Measurements from ENCODE around the gene XIRP1. TPM values are rescaled to one million over a fixed set of nuclear protein-coding genes. Genes with fewer than 3 reads are reported as not detected.

Gene XIRP1
- total RNA-seq, 3 donors from 2014 or later = 0.31 TPM; not detected in 2

DNA sequence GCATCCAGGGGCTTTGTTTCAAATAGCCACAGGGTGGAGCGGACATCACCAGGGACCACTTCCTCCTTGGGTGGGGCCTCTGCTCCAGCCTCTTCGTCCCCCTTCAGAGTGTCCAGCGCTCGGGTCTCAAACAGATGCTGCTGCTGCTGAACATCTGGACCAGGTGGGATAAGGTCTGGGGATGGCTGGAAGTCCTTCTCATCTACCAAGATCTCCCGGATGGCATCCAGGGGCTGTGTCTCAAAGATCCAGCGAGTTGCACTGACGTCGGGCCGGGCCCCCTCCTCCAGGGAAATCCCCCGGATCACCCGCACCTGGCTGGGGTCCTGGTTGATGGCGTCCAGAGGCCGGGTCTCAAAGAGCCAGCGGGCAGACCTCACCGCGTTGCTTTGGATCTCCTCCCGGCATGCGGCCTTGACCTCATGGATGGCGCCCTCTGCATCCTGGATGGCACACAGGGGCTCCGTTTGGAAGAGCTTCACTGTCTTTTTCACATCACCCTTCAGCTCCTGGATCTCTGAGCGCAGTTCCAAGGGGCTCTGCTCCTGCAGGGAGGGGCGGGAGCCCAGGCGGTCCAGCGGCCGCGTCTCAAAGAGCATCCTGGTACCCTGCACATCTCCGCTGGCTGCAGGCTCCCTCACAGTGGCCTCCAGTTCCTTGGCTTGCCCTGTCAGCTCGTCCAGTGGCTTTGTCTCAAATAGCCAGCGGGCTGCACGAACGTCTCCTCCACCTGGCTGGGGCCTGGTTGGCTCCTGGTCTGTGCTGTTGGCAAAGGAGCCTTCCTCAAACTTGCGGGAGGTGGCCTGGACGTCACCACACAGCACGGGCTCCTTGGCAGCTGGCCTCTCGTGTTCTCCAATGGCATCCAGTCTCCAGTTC, 3.9 kb downstream of the XIRP1 start:
- Histone ChIP-seq H3K9me3 (no peaks in the 10 kb centered on the region), H3K36me3 (ENCODE audit: low read depth) (no peaks in the 10 kb centered on the region), H3K4me1 (ENCODE audit: low read depth) (no peaks in the 10 kb centered on the region), H3K4me3 (no peak overlapping the region)
- TF ChIP-seq, protein P1, sequence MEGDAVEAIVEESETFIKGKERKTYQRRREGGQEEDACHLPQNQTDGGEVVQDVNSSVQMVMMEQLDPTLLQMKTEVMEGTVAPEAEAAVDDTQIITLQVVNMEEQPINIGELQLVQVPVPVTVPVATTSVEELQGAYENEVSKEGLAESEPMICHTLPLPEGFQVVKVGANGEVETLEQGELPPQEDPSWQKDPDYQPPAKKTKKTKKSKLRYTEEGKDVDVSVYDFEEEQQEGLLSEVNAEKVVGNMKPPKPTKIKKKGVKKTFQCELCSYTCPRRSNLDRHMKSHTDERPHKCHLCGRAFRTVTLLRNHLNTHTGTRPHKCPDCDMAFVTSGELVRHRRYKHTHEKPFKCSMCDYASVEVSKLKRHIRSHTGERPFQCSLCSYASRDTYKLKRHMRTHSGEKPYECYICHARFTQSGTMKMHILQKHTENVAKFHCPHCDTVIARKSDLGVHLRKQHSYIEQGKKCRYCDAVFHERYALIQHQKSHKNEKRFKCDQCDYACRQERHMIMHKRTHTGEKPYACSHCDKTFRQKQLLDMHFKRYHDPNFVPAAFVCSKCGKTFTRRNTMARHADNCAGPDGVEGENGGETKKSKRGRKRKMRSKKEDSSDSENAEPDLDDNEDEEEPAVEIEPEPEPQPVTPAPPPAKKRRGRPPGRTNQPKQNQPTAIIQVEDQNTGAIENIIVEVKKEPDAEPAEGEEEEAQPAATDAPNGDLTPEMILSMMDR (IDR thresholded peaks at IDR 0.05) = no peak
- ATAC-seq = no peak
- intact Hi-C loops (cut with DNase I, micrococcal nuclease) = loop anchor here in 1 of 2 donors (5.0 to 10.0 kb wide), 2 partner anchors 54 to 104 kb away; no protein-coding TSS in a partner anchor
- no peak for DNase-seq

DNA sequence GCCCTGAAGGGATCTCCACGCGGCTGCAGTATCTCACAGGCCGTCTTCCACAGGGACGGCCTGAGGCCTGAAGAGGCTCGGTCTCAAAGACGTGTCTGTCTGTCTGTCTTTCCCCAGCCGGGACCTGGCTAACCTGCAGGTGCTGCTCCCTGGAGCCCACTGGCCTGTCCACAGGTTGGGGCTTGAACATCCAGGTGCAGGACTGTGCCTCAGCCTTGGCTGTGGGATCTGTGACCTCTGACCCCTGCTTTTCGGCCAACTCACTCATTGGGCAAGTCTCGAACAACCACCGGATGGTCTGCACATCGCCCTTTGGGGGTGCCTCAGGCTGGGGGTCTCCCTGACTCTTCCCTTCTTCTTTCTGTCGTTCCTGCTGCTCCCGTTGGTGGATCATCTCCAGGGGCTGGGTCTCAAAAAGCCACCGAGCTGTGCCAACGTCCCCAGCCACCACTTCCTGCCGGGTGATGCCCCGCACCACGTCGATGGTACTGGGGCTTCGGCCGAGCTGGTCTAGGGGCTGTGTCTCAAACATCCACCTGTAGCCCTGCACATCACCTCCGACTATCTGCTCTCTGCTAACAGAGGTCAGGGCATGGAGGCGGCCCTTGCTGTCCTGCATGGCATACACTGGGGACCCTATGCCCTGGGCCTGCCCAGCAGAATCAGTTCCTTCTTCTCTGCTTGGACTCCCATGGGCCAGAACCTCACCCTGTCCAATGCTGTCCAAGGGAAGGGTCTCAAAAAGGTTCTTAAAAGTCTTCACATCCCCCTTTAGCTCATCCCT, 4.8 kb downstream of the XIRP1 start:
- H3K4me3 ChIP-seq = no peak overlapping the region
- intact Hi-C loops (cut with DNase I, micrococcal nuclease) = loop anchor here in 1 of 2 donors (5.0 to 10.0 kb wide), 2 partner anchors 53 to 105 kb away; no protein-coding TSS in a partner anchor
- ATAC-seq (no peak), DNase-seq (no peak)
- no peaks in the 10 kb centered on the region for H3K9me3 ChIP-seq
- no peaks in the 10 kb centered on the region for H3K36me3 ChIP-seq (ENCODE audit: low read depth)
- H3K4me1 ChIP-seq (ENCODE audit: low read depth) = no peaks in the 10 kb centered on the region
- TF ChIP-seq, protein P1 (IDR thresholded peaks at IDR 0.05) = no peak

DNA sequence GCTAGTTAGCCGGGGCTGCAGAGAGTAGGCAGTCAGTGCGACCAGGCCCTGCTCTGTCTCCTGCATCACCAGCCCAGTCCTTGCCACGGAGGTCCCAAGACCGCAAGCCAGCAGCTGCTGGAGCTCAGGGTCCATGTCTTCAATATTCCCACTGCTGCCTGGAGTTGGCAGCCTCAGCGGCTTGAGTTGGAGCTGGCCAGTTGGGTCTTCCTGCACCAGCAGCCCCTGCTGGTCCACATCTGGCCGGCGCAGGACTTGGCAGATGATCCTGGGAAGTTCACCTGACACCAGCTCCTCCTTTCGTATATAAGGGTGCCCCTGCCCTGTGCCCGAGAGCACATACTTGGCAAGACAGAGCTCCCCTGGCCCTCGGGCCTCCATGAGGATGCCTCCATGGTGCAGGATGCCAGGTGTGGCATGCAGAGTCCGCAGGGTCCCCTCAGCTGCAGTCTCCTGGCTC, 5.7 kb downstream of the XIRP1 start:
- DNase-seq = no peak
- H3K9me3 ChIP-seq = no peaks in the 10 kb centered on the region
- no peak overlapping the region for H3K4me3 ChIP-seq
- no peaks in the 10 kb centered on the region for H3K4me1 ChIP-seq (ENCODE audit: low read depth)
- TF ChIP-seq, protein P1 (IDR thresholded peaks at IDR 0.05) = no peak
- no peak for ATAC-seq
- intact Hi-C loops (cut with DNase I, micrococcal nuclease) = loop anchor here in 1 of 2 donors (5.0 to 10.0 kb wide), 2 partner anchors 52 to 106 kb away; no protein-coding TSS in a partner anchor
- H3K36me3 ChIP-seq (ENCODE audit: low read depth) = no peaks in the 10 kb centered on the region

DNA sequence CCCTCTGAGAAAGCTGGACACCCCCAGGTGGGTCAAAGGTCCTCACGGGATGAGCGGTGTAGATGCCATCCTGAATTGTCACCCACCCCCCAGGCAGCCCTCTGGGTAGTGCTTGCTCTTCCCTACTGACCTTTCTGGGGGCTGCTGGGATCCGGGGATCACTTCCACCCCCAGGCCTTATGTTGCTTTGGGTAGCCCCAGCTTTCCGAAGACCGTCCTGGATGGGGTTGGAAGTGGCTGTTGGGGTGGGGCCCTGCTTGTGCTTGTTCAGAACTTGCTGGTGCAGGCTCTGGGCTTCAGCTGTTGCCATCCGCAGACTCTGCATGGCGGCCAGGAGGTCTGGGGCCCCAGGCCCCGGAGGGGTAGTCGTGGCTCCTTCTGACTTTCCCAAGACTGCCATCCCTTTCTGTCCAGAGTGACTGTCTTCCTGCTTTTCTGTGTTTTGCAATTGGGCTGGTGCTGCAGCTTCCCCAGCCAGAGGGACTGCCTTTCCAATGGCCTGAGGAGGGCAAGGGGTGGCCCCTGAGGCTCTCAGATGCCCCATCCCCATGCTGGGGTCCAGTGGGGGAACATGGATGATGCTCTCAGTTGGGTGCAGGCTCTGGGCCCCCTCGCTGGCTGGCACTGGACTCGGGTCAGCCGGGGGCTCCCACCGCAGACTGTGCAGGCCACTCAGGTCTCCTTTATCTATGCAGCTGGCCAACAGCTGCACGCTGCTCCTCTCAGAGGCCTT, 6.3 kb downstream of the XIRP1 start:
- Histone ChIP-seq H3K4me1 (ENCODE audit: low read depth) (no peaks in the 10 kb centered on the region), H3K4me3 (no peak overlapping the region), H3K9me3 (no peaks in the 10 kb centered on the region), H3K36me3 (ENCODE audit: low read depth) (no peaks in the 10 kb centered on the region)
- ATAC-seq = no peak
- intact Hi-C loops (cut with DNase I, micrococcal nuclease) = loop anchor here in 1 of 2 donors (5.0 to 10.0 kb wide), 2 partner anchors 51 to 106 kb away; no protein-coding TSS in a partner anchor
- DNase-seq = no peak
- TF ChIP-seq, protein P1 (IDR thresholded peaks at IDR 0.05) = no peak
